Esophagus muscularis mucosa (tissue), 4 donors: Measurements from ENCODE around the gene EIF3F.

Experiments
- CTCF ChIP-seq, 3 experiments: fragments of 200-600 bp in 2 of 3; fragments of 450-650 bp in 1 of 3; sonication (generic) in 2 of 3; IDR thresholded peaks; one replicate each; pipeline ENCODE4 v1.5.1; 2017 to 2019; ENCODE audit warnings: antibody characterized with exemption in 3 of 3, mild to moderate bottlenecking in 2 of 3, moderate library complexity in 1 of 3
- EP300 ChIP-seq: sonication (generic); formaldehyde crosslinking; IDR thresholded peaks from one replicate; pipeline ENCODE4 v1.6.1; 2017; ENCODE audit warnings: antibody characterized with exemption
- POLR2A ChIP-seq: fragments of 450-650 bp; IDR thresholded peaks from one replicate; pipeline ENCODE4 v1.6.1; 2017; ENCODE audit warnings: antibody characterized with exemption, moderate library complexity, mild to moderate bottlenecking, low read depth
- POLR2AphosphoS5 ChIP-seq, 2 donors: sonication (generic); formaldehyde crosslinking; IDR thresholded peaks; one replicate each; pipeline ENCODE4 v1.6.1; 2017; ENCODE audit warnings: antibody characterized with exemption in 2 of 2

- TF ChIP-seq EP300, result no peak
- TF ChIP-seq POLR2AphosphoS5 (IDR thresholded peaks at IDR 0.05), result no peak
- no peak for TF ChIP-seq POLR2A
- no peak for TF ChIP-seq CTCF (IDR thresholded peaks at IDR 0.05)
Measured at GRCh38 chr11:7964261-7964660, 22.9 kb upstream of the EIF3F start.
